HG02870 (cell line): ENCODE results near the gene U2AF2.
"Not testable (repeated sequence)": the region's sequence is repeated elsewhere in the genome, so short reads cannot be mapped to it uniquely, and the experiment has no call there.

Experiments used
- ATAC-seq: cut with Tn5 transposase; IDR thresholded peaks from one replicate; pipeline ENCODE4 v1.9.1; 2021; ENCODE audit warnings: mild to moderate bottlenecking, moderate library complexity; ENCODE audit not compliant: unreplicated experiment

The U2AF2 gene

DNA sequence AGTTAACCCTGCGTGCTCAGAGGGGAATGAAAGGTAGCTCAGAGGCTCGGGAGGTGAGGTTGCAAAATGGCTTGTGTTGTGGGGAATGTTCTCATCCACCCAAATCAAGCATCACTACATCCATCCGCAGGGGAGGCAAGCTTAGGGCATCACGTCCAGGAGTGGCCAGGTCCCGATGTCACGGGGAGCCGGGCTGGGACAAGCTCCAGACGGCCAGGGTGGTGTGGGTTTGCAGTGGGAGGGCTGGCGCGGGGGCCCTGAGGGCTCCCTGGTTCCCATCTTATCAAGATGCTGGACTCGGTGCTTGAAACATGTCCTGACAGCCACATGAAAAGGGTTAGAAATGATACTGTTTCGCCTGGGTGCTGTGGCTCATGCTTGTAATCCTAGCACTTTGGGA, 46.0 kb downstream of the U2AF2 start:
- no peak for ATAC-seq

GRCh38 chr19:55702131-55702627, 47.3 kb downstream of the U2AF2 start:
- no peak for ATAC-seq

- no peak for ATAC-seq
Measured at GRCh38 chr19:55703790-55704215, 49.0 kb downstream of the U2AF2 start.

DNA sequence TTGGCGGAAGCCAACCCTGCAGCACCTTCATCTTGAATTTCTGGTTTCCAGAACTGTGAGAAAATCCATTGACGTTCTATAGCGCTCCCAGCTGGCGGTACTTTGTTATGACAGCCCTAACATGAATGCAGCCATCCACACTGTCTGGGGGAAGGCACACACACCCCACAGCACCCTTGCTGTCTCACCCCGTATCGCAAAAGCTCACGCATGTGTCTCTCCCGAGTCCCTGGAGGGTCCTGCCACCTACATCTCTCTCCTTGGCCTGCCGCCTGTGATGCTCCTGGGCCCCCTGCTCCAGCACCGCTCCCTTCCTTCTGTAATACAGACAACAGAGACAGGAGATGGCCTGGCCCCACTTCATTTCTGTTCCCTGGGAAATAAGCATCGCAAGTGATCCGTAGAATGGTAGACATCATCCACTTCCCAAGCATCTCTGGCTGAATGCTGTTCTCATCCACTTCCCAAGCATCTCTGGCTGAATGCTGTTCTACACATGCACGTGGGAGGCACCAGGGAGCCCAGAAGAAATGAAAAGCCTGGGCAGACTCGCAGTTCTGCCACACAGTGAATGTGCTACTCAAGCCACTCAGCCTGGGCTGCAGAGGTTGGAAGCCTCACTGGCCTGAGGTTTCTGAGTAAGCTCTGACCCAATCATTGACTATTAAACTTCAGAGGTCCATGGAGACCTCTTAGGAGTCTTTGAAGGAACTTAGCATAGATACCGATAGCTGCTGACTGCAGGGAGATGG, 49.8 kb downstream of the U2AF2 start:
- no peak for ATAC-seq

- no peak for ATAC-seq
Measured at GRCh38 chr19:55705972-55706371, 51.1 kb downstream of the U2AF2 start.

DNA sequence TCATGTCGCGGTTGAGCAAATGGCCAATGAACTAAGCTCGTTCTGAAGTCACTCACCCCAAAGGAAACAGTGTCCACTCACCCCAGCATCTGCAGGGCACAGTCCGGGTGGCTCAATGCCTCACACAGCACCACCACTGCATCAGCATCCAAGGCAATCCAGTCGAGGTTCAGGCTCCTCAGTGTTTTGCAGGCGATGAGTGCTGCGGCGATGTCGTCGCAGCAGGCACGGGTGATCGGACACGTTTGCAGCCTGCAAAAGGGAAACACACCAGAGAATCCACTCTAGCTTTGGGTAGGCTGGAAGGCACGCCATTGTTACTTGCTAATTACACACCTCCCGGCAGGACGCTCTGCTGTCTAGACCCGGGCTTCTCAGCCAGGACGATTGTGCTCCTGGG, 56.9 kb downstream of the U2AF2 start:
- no peak for ATAC-seq

- ATAC-seq, result no peak
Measured at GRCh38 chr19:55712804-55713631, 58.2 kb downstream of the U2AF2 start.

DNA sequence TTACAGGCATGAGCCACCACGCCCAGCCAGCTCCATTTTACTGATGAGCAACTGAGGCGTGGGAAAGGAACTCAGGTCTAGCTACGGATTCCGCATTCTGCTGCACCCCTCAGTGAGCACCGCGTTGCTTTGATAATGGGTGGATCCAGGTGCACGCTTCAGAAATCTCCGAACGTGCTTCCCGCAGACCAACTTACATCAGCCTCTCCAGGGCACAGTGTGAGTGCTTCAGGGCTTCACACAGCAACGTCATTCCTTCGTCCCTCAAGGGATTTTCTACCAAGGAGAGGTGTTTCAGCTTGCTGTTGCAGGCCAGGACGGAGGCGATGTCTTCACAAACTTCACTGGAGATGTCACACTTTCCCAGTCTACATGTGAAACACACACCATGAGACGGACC, 61.7 kb downstream of the U2AF2 start:
- ATAC-seq, result no peak

DNA sequence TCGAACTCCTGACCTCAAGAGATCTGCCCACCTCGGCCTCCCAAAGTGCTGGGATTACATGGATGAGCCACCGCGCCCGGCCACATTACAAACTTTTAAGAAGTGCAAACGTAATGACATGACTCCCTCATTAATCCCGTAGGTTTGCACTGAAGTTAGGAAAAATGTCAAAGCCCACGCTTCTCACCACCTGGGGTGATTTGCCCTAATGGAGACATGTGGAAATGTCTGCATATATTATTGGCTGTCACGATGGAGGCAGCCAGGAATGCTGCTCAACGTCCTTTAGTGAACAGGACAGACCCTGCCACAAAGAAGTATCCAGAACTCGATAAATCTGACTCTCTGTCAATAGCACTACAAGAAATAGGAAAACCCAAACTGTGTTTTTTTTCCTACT, 62.4 kb downstream of the U2AF2 start:
- ATAC-seq, result no peak

DNA sequence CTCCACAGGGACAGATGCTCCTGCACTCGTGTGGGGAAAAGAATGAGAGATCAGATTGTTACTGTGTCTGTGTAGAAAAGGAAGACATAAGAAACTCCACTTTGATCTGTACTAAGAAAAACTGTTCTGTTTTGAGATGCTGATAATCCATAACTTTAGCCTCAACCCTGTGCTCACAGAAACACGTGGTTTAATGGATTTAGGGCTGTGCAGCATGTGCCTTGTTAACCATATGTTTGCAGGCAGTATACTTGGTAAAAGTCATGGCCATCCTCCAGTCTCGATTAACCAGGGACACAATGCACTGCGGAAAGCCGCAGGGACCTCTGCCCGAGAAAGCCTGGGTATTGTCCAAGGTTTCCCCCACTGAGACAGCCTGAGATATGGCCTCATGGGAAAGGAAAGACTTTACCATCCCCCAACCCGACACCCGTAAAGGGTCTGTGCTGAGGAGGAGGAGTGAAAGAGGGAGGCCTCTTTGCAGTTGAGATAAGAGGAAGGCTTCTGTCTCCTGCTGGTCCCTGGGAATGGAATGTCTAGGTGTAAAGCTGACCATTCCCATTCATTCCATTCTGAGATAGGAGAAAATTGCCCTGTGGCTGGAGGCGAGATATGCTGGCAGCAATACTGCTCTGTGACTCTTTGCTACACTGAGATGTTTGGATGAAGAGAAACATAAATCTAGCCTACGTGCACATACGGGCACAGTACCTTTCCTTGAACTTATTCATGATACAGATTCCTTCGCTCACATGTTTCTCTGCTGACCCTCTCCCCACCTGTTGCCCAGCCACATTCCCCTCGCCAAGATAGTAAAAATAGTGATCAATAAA, 63.3 kb downstream of the U2AF2 start:
- ATAC-seq, result not testable (repeated sequence)

DNA sequence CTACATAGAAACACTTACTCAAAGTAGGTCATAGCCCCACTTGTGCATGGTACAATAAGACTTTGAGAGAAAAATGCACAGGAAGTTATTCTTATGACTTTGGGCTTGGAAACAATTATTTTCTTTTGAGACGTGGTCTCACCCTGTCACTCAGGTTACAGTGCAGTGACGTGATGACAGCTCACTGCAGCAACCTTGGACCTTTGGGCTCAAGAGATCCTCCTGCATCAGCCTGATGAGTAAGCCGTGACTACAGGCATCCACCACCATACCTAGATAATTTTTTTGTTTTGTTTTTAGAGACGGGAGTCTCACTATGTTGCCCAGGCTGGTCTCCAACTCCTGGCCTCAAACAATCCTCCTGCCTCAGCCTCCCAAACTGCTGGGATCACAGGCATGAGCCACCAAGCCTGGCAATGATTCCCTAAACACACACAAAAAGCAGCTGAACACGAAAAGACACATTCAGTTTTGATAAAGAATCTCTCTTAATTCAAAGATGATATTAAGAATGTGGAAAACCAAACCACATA, 65.4 kb downstream of the U2AF2 start:
- ATAC-seq, result no peak

DNA sequence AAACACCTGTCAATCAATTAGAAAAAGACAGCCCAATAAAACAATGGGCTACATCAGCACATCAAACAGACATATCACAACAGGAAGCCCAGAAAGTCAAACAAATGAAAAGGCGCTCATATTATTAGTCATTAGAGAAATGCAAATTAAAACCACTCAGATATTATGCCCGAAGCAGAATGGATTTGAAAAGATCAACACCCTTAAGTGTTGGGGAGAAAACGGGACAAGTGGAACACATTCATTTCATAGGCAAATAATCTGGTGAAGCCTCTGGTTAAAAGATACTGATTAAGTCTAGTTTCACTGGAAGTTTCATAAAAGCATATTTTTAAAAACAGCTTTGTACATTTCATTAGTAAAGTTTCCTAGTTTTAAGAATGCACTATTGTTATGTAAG, 66.0 kb downstream of the U2AF2 start:
- ATAC-seq, result no peak

- ATAC-seq, result no peak
Measured at GRCh38 chr19:55723491-55723890, 68.7 kb downstream of the U2AF2 start.
